MM.1S (cell line): ENCODE results near the gene NDUFA11.

ENCODE experiments used
- CTCF ChIP-seq: fragments of 300-600 bp; sonication (generic); IDR thresholded peaks from 2 replicates; pipeline ENCODE4 v1.5.1; 2016; ENCODE audit warnings: antibody characterized with exemption, low read length, mixed read lengths
- EZH2 ChIP-seq: fragments of 300-600 bp; sonication (generic); optimal IDR thresholded peaks from 2 replicates; pipeline ENCODE3; 2017; ENCODE audit warnings: low read depth, mild to moderate bottlenecking, antibody characterized with exemption, low read length, mixed read lengths

- no peak for TF ChIP-seq CTCF
- no peak for TF ChIP-seq EZH2
Observed at GRCh38 chr19:5951338-5951861, 47.8 kb upstream of the NDUFA11 start.
